Activated CD8-positive, alpha-beta memory T cell treated with anti-CD3 and anti-CD28 coated beads, Interleukin-2, amount 10 ng/mL, durations not matched to agents 7 days and 5 days (primary cell): ENCODE measurements around the gene R3HCC1L. TPM values are rescaled to one million over a fixed set of nuclear protein-coding genes. Genes with fewer than 3 reads are reported as not detected.

Source experiments
- total RNA-seq, 2 experiments: library from RNA; stranded (reverse); gene quantifications; one replicate each; pipeline ENCODE4 v1.2.3, GENCODE V29; 2021

R3HCC1L gene
- total RNA-seq, 2 experiments from 2014 or later, result 17.4 to 19.1 TPM

Other genes with a start within 250 kb of the R3HCC1L start
- gene CRTAC1, start 104.0 kb upstream of the R3HCC1L start, total RNA-seq, result not detected
- gene LOXL4, start 133.5 kb downstream of the R3HCC1L start, total RNA-seq, result not detected